ENCODE data around the gene MTRF1. TPM values are rescaled to one million over a fixed set of nuclear protein-coding genes. Genes with fewer than 3 reads are reported as not detected.

The MTRF1 gene
- total and polyA plus RNA-seq, 2 of the 4 experiments (the other 2 are of a cell fraction) = 9.7 to 12.4 TPM

- Histone ChIP-seq H2BK5ac (ENCODE audit: low read depth, low read length, poor library complexity, severe bottlenecking) (no peak overlapping the region), H4K8ac (ENCODE audit: low read depth in 2 of 2, low read length in 2 of 2) (no peak overlapping the region), H2AK9ac (replicated peaks; ENCODE audit: low read depth, low read length, poor library complexity) (no peak overlapping the region), H3K23ac (ENCODE audit: low read depth, low read length) (no peak overlapping the region), H3K27me3 (ENCODE audit: control insufficient read depth, insufficient read depth, low read length) (no peaks in the 10 kb centered on the region), H3K56ac (ENCODE audit: extremely low read depth, insufficient read depth, low read length) (no peak overlapping the region), H3K9ac (ENCODE audit: low read depth, low read length) (no peak overlapping the region), H2BK120ac (ENCODE audit: low read depth, low read length) (no peak overlapping the region), H3K4me3 (ENCODE audit: insufficient read depth, low read depth, low read length) (no peak overlapping the region), H4K20me1 (ENCODE audit: insufficient read depth, low read length) (no peaks in the 10 kb centered on the region), H3K4me1 (ENCODE audit: control insufficient read depth, insufficient read depth, low read length) (no peaks in the 10 kb centered on the region), H3K9me3 (ENCODE audit: control insufficient read depth, insufficient read depth, low read length) (peaks cover 10% of the 10 kb centered on the region), H3K14ac (replicated peaks; ENCODE audit: low read depth, low read length) (no peak overlapping the region), H4K91ac (ENCODE audit: insufficient read depth, low read depth, low read length) (no peak overlapping the region), H4K5ac (ENCODE audit: low read depth, low read length) (no peak overlapping the region), H2BK15ac (ENCODE audit: low read depth, low read length) (no peak overlapping the region), H3K9me1 (ENCODE audit: insufficient read depth, low read length) (no peaks in the 10 kb centered on the region), H2BK20ac (ENCODE audit: low read depth, low read length) (no peak overlapping the region), H3K27ac (ENCODE audit: insufficient read depth, low read length) (no peak overlapping the region), H3K4me2 (ENCODE audit: low read depth, low read length) (no peak overlapping the region), H2AK5ac (ENCODE audit: low read depth, low read length) (no peak overlapping the region), H3K79me1 (ENCODE audit: low read depth in 1 of 2, low read length in 2 of 2) (no peaks in the 10 kb centered on the region), H3K4ac (ENCODE audit: low read depth, low read length) (no peak overlapping the region), H3K18ac (ENCODE audit: low read depth, low read length) (no peak overlapping the region), H3K36me3 (ENCODE audit: control insufficient read depth, insufficient read depth, low read length) (no peaks in the 10 kb centered on the region), H2AFZ (replicated peaks; ENCODE audit: low read length, poor library complexity) (no peak overlapping the region)
- no TSS peak for BruUV-seq (replicated peaks)
- no peak for ATAC-seq (ENCODE audit: low read depth)
- DNase-seq = no peak
- TF ChIP-seq NFE2L2 (IDR thresholded peaks at IDR 0.05; ENCODE audit: low read depth, low read length) (no peak), RCOR1 (IDR thresholded peaks at IDR 0.05; ENCODE audit: insufficient replicate concordance, low read length) (no peak), RAD21 (IDR thresholded peaks at IDR 0.05; ENCODE audit: low read length) (no peak), CEBPB (IDR thresholded peaks at IDR 0.05; ENCODE audit: low read depth, low read length) (no peak), BHLHE40 (IDR thresholded peaks at IDR 0.05; ENCODE audit: low read depth, low read length) (no peak), SMC3 (IDR thresholded peaks at IDR 0.05; ENCODE audit: low read depth, low read length) (no peak), MXI1 (IDR thresholded peaks at IDR 0.05; ENCODE audit: borderline replicate concordance, low read depth, low read length) (no peak), MAFK (IDR thresholded peaks at IDR 0.05; ENCODE audit: low read depth, low read length) (no peak), MAZ (IDR thresholded peaks at IDR 0.05; ENCODE audit: borderline replicate concordance, low read depth, low read length) (no peak), CHD1 (IDR thresholded peaks at IDR 0.05; ENCODE audit: low read depth, low read length) (no peak), CTCF (conservative IDR thresholded peaks at IDR 0.05; ENCODE audit: low read depth, low read length) (no peak), ELK1 (IDR thresholded peaks at IDR 0.05; ENCODE audit: borderline replicate concordance, low read depth, low read length) (no peak), FOS (IDR thresholded peaks at IDR 0.05; ENCODE audit: low read depth, low read length) (no peak), POLR2A (IDR thresholded peaks at IDR 0.05; ENCODE audit: low read depth, low read length) (no peak), RFX5 (IDR thresholded peaks at IDR 0.05; ENCODE audit: low read depth, low read length) (no peak)
- TF ChIP-seq, protein P1, sequence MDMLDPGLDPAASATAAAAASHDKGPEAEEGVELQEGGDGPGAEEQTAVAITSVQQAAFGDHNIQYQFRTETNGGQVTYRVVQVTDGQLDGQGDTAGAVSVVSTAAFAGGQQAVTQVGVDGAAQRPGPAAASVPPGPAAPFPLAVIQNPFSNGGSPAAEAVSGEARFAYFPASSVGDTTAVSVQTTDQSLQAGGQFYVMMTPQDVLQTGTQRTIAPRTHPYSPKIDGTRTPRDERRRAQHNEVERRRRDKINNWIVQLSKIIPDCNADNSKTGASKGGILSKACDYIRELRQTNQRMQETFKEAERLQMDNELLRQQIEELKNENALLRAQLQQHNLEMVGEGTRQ (IDR thresholded peaks at IDR 0.05; ENCODE audit: low read depth, low read length) = no peak
- intact Hi-C loops (cut with micrococcal nuclease) = no loop called here
- POLR2A ChIA-PET (ENCODE audit: unreplicated experiment) = no interaction called here
- CTCF ChIA-PET = no interaction called here
- dilution Hi-C loops (cut with HindIII; ENCODE audit: low sequenced_read_pairs, unreplicated experiment) = no loop called here
- in situ Hi-C loops (cut with MboI; ENCODE audit: low sequenced_read_pairs) = no loop called here
- WGBS, 2 experiments (ENCODE audit: extremely low coverage in 2 of 2, insufficient read length in 1 of 2) = 83% methylated on average over 2 of the region's 6 CpGs; no CpG with 5 or more reads in 1 of the 2 experiments
These were observed 8.3 kb upstream of the MTRF1 start for GRCh38 chr13:41271456-41272285.

All from IMR-90 (cell line).